Measurements from ENCODE around the gene IL1R2.

The IL1R2 gene

DNA sequence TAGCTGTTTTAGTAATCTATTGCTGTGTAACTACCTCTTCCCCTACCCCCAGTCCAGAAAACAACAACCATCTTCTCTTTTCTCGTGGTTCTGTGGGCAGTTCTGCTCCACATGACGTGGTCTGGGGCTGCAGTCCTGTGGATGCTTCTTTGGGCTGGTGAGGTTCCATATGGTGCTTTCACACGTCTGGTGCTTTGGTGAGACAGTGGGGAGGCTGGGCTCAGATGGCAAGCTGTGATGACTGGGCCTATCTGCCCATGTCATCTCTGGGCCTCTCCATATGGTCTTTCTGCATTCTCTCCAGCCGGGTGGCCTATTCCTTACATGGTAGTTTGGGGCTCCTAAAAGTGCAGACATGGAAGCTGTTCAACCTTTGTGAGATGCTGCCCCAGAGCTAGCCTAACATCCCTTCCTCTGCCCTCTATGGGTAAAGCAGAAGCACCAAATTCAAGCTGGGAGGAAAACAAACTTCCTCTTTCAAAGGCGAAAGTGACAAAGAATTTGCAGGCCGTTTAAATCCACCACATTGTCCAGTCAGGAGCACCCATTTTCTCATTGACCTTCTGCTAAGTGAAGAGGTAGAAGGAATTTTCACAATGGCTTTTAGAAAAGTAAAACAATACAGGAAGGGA, 82.5 kb downstream of the IL1R2 start:
- H3K4me3 ChIP-seq (replicated peaks; ENCODE audit: low read depth, low read length), result no peak overlapping the region
- TF ChIP-seq, protein P1, sequence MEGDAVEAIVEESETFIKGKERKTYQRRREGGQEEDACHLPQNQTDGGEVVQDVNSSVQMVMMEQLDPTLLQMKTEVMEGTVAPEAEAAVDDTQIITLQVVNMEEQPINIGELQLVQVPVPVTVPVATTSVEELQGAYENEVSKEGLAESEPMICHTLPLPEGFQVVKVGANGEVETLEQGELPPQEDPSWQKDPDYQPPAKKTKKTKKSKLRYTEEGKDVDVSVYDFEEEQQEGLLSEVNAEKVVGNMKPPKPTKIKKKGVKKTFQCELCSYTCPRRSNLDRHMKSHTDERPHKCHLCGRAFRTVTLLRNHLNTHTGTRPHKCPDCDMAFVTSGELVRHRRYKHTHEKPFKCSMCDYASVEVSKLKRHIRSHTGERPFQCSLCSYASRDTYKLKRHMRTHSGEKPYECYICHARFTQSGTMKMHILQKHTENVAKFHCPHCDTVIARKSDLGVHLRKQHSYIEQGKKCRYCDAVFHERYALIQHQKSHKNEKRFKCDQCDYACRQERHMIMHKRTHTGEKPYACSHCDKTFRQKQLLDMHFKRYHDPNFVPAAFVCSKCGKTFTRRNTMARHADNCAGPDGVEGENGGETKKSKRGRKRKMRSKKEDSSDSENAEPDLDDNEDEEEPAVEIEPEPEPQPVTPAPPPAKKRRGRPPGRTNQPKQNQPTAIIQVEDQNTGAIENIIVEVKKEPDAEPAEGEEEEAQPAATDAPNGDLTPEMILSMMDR (IDR thresholded peaks at IDR 0.05; ENCODE audit: low read depth, low read length, missing control alignments), result no peak
- no peak for DNase-seq (ENCODE audit: extremely low read depth, low read depth)

DNA sequence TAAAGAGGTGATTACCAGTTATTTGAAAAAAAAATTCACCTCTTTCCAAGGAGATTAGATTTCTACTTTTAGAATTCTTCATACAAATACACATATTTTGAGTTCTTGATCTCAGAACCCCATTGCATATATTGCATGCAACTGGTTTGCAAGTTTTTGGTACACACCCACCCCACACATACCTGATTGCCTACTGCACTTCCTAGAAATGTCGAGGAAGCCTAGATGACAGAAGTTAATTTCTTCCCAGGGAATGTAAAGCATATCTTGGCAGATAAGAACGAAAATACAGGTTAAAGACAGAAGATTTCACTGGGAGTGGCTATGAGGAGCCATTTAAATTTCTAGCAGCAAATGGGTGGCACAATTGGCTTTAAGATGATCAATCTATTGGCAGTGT, 83.7 kb downstream of the IL1R2 start:
- TF ChIP-seq, protein P1 (IDR thresholded peaks at IDR 0.05; ENCODE audit: low read depth, low read length, missing control alignments), result no peak
- H3K4me3 ChIP-seq (replicated peaks; ENCODE audit: low read depth, low read length), result no peak overlapping the region

DNA sequence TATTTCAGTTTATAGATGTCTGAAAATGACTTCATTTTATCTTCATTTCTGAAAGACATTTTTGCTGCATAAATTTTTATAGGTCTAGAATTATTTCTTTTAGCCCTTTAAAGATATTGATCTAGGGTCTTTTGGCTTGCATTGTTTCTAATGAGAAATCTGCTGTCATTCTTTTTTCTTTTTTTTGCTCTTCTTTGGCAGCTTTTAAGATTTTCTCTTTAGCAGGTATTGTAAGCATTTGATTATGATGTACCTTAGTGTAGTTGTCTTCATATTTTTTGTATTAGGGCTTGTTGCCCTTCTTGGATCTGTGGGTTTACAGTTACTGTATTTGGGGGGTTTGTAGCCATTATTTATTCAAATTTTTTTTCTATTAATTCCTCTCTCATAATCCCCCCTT, 84.8 kb downstream of the IL1R2 start:
- TF ChIP-seq, protein P1 (IDR thresholded peaks at IDR 0.05; ENCODE audit: low read depth, low read length, missing control alignments), result no peak
- no peak for DNase-seq (ENCODE audit: extremely low read depth, low read depth)
- H3K4me3 ChIP-seq (replicated peaks; ENCODE audit: low read depth, low read length), result no peak overlapping the region

More for the DNA sequence above, 83.7 kb downstream of the IL1R2 start:
- no peak for DNase-seq (ENCODE audit: extremely low read depth, low read depth)
